Hematopoietic multipotent progenitor cell treated with erythropoietin and hydrocortisone succinate and interleukin-3 and kit ligand, for 8 days (in vitro differentiated cells): ENCODE measurements around the gene IQSEC3.

Experiments used
- DNase-seq: peaks from one replicate; pipeline ENCODE4 v3.0.0-alpha.2; 2015

IQSEC3 gene

DNA sequence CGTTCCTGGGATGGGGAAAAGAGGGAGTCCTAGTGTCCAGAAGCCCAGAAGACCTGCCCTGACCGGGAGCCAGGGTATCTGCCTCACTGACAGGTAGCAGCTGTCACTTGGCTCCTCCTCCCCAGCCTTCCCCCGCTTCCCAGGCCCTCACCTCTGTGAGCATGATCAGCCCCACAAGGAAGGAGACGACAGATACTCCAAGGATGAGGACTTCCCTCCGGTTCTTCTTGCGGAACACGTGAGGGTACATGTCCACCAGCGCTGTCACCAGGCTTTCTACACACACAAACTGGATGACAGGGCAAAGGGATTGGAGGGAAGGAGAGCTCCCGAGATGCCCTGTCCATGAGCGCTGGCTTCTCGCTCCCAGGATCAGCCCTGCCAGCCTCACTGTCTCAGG, 157.3 kb downstream of the IQSEC3 start:
- no peak for DNase-seq

DNA sequence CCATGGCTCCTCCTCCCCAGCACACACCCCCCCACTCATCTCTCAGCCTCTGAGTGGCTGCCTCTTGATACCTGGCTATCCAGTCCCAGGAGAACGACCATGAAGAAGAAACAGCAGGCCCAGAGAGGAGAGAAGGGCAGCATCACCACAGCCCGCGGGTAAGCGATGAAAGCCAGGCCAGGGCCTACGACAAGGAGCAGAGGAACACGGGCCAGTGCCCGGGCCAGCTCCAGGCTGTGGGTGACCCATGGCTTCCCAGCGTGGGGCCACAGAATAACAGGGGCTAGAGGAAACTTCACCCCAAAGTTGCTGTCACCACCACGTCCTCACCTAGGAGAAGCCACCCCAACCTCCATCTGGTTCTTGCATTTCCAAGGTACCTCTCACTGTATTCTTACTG, 157.8 kb downstream of the IQSEC3 start:
- DNase-seq = no peak

DNA sequence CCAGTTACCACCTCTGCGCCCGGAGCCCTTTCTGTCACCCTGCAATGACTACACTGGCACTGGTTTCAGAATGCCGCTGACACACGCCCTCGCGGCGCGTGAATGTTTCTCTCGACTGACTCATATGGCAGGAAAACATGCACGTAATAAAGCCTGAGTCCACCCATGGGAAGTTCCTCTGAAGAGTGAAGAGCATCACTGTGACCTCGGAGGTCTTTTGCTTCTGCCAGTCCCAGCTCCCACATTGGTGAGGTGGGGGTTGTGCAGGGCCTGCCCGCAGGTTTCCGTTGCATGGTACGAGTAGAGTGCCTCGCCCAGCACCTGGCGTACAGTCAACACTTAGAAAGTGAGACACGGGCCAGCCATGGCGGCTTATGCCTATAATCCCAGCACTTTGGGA, 158.4 kb downstream of the IQSEC3 start:
- DNase-seq = no peak

DNA sequence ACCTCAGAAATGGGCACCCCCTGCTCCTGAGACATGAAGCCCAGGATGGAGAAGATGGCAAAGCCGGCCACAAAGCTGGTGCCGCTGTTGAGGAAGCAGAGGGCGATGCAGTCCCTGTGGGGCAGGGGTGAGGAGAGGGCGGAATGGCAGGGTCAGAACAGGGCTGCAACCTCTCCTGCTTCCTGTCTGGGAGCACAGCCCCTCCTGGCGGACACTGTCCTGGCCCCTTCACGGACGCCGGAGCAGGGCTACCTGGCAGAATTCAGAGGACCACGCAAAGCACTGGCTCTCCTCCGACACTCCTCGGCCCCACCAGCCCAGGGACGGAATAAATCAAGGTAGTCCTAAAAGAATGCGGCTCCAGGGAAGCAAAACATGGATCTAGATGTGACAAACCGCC, 159.8 kb downstream of the IQSEC3 start:
- DNase-seq = no peak

DNA sequence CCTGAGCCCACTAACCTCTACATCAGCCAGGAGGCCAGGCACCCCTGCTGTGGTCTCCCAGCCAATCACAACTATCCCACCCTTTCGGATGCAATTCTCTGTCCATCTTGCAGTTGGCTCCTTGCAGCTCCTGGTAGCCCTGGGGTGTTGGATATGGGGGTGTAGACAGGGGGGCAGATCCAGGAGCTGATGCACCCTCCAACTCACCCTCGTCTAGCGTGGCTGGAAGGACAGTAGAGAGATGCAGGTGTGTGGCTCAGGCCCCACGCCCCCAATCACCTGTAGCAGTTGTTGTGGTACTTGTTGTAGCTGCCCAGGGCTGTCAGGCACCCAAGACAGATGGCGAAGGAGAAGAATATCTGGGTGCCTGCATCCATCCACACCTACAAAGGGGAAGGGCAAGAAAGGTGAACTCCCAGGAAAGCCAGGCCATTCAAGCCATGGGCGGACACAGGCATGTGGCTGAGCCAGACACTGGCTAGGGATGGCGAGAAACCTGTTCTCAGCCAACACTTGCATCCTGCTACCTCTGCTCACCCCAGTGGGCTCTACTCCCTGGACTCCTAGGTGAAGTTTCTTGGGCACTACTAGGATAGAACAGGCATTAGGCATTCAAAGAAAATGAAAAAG, 160.8 kb downstream of the IQSEC3 start:
- DNase-seq = no peak
